Measurements from ENCODE around the gene PRAC1.

PRAC1 gene

DNA sequence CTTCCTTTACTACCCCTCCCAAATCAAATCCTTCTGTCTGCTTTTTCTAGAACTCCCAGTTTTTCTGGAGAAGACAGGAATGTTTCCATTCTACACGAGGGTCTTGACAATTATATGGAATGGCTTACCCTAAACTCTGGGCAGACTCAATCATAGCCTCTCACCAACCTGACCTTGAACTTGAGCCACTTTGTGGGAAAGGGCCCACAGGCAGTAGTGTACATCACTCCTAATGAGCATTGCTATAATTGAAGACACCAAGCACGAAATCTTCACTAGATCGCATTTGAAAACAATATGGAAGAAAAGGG lies 7.9 kb upstream of the PRAC1 start:
- TF ChIP-seq SIN3A (IDR thresholded peaks at IDR 0.05; ENCODE audit: borderline replicate concordance, insufficient read depth, low read length), result no peak
- no peak for TF ChIP-seq FOXP2 (optimal IDR thresholded peaks at IDR 0.05; ENCODE audit: borderline replicate concordance, extremely low read depth, extremely low read length, insufficient read depth)
- TF ChIP-seq, protein P1, sequence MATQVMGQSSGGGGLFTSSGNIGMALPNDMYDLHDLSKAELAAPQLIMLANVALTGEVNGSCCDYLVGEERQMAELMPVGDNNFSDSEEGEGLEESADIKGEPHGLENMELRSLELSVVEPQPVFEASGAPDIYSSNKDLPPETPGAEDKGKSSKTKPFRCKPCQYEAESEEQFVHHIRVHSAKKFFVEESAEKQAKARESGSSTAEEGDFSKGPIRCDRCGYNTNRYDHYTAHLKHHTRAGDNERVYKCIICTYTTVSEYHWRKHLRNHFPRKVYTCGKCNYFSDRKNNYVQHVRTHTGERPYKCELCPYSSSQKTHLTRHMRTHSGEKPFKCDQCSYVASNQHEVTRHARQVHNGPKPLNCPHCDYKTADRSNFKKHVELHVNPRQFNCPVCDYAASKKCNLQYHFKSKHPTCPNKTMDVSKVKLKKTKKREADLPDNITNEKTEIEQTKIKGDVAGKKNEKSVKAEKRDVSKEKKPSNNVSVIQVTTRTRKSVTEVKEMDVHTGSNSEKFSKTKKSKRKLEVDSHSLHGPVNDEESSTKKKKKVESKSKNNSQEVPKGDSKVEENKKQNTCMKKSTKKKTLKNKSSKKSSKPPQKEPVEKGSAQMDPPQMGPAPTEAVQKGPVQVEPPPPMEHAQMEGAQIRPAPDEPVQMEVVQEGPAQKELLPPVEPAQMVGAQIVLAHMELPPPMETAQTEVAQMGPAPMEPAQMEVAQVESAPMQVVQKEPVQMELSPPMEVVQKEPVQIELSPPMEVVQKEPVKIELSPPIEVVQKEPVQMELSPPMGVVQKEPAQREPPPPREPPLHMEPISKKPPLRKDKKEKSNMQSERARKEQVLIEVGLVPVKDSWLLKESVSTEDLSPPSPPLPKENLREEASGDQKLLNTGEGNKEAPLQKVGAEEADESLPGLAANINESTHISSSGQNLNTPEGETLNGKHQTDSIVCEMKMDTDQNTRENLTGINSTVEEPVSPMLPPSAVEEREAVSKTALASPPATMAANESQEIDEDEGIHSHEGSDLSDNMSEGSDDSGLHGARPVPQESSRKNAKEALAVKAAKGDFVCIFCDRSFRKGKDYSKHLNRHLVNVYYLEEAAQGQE (IDR thresholded peaks at IDR 0.05; ENCODE audit: insufficient read depth in 1 of 2, low read depth in 2 of 2, low read length in 2 of 2), result no peak
- TF ChIP-seq TAF1 (IDR thresholded peaks at IDR 0.05; ENCODE audit: borderline replicate concordance, insufficient read depth, low read length), result no peak
- TF ChIP-seq POLR2AphosphoS5 (IDR thresholded peaks at IDR 0.05; ENCODE audit: low read depth, low read length), result no peak

DNA sequence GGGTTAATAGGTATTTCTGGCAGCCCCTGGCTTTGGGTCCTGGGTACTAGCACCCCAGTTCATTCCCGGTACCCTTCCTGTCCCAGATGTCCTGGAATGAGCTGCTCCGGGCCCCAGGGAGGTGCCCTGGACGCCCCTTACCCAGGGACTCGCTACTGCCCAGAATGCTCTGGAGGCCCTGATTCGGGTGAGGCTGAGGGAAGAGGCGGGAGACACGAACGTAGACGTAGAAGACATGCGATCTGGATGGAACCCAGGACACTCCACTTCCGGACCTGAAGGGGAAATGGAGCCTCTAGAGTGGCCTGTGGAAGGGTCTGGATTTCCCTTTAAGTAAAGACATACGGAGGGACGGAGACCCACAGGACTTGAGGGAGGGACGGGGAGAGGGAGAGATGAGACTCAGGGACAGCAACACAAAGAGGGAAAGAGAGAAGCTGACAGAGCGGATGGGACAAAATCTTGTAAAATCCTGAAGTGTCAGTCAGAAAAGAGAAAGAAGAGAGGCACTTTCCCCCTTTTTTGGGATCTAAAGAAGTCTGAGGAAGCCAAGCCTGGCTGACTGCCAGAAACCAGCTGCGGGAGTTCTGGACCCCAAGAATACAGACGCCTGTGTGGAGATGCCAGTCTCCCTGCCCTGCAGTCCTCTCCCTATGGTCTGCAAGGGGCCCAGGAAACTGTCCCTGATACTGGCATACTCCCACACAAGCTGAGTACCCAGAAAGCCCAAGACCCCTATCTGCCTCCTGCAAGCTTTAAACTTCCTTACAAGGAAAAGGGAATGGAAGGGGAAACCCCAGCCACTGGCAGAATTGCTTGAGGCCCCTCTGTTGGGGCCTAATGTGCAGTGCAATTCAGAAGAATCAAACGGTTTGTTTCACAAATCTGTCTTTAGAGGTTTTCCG lies 7.3 kb upstream of the PRAC1 start:
- TF ChIP-seq SIN3A (IDR thresholded peaks at IDR 0.05; ENCODE audit: borderline replicate concordance, insufficient read depth, low read length) (no peak), FOXP2 (optimal IDR thresholded peaks at IDR 0.05; ENCODE audit: borderline replicate concordance, extremely low read depth, extremely low read length, insufficient read depth) (no peak), POLR2AphosphoS5 (IDR thresholded peaks at IDR 0.05; ENCODE audit: low read depth, low read length) (no peak), TAF1 (IDR thresholded peaks at IDR 0.05; ENCODE audit: borderline replicate concordance, insufficient read depth, low read length) (no peak)
- TF ChIP-seq, protein P1 (IDR thresholded peaks at IDR 0.05; ENCODE audit: insufficient read depth in 1 of 2, low read depth in 2 of 2, low read length in 2 of 2), result no peak

DNA sequence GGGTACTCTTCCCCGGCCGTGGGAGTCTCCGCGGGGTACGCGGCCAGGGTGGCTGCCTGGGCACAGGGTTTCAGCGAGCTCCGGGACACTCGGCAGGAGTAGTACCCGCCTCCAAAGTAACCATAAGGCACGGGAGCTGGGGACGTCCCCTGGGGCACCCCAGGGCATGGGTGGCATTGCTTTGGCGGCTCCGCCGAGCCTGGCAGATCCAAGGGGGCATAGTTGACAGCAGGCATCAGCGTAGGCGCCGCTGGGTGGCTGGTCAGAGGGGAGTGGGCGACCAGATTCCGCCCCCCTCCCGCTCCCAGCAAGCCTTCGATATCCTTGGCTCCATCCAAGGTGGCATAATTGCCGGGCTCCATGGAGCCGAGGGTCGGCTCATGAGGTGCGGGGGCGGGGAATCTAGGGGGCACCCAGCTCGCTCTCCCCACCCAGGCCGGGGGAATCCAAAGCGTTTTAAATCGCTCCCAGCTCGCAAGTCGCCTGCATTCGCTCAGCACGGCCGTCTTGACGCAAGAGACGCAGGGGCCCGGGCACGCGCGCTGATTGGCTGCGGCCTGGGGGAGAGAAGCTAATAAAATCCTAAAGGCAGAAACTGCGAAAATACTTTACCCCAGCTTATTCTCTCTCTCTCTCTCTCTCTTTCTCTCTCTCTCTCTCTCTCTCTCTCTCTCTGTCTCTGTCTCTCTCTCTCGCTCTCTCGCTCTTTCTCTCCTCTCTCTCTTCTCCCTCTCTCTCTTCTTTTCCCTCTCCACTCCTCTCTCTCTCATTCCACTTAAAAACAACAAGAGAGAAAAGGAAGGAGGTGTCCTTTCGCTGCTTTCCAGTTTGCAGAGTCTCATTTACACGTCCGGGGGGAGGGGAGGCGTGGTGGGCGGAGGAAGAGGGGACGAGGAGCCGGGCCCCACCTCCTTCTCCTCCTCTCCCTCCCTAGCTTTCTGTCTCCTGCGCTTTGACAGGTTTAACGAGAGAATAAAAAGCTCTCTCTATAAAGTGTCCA lies 6.2 kb upstream of the PRAC1 start, which contains the start of gene HOXB13:
Gene HOXB13, minus strand, starts transcription at position 519 of the 1,000 bp plus-strand sequence. Its CDS starts 157 bp downstream, at position 362.
- TF ChIP-seq SIN3A (IDR thresholded peaks at IDR 0.05; ENCODE audit: borderline replicate concordance, insufficient read depth, low read length) (no peak), FOXP2 (optimal IDR thresholded peaks at IDR 0.05; ENCODE audit: borderline replicate concordance, extremely low read depth, extremely low read length, insufficient read depth) (no peak), POLR2AphosphoS5 (IDR thresholded peaks at IDR 0.05; ENCODE audit: low read depth, low read length) (no peak)
- TF ChIP-seq, protein P1 (IDR thresholded peaks at IDR 0.05; ENCODE audit: insufficient read depth in 1 of 2, low read depth in 2 of 2, low read length in 2 of 2), result no peak

DNA sequence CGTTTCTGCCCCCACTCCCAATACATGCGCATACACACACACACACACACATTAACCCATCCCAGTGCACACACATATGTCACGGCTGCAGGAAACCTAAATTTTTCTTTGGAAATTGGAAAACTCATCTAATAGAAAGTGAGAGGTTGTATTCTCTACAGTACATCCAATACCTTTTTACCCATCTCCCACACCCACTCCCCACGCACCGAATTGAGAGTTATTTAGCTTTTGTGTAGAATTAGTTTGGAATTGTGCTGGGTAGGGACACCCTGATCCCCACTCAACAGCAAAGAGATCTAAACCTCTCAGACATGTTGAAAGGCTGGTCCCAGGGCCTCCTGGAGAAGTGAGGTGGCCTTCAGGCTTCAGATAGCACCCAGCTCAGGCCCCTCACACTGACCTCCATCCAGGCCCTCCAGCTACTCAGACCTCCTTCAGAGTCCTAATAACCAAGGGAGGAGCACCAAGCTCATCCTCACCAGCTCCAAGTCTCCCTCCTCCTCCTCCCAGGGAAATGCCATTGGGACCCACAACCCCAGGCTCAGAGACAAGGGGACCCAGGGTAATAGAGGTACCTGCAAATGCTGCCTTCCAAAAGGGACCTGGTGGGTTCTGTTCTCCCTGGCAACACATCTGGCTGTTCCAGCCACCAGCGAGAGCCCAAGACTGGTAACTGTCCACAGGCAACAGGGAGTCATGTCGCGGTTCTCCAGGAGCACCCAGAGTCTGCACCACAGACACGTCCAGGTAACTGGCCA lies 5.3 kb upstream of the PRAC1 start:
- TF ChIP-seq TAF1 (IDR thresholded peaks at IDR 0.05; ENCODE audit: borderline replicate concordance, insufficient read depth, low read length) (no peak), SIN3A (IDR thresholded peaks at IDR 0.05; ENCODE audit: borderline replicate concordance, insufficient read depth, low read length) (no peak), POLR2AphosphoS5 (IDR thresholded peaks at IDR 0.05; ENCODE audit: low read depth, low read length) (no peak), FOXP2 (optimal IDR thresholded peaks at IDR 0.05; ENCODE audit: borderline replicate concordance, extremely low read depth, extremely low read length, insufficient read depth) (no peak)
- TF ChIP-seq, protein P1 (IDR thresholded peaks at IDR 0.05; ENCODE audit: insufficient read depth in 1 of 2, low read depth in 2 of 2, low read length in 2 of 2), result no peak
